ENCODE measurements around the gene PPIH. TPM values are rescaled to one million over a fixed set of nuclear protein-coding genes. Genes with fewer than 3 reads are reported as not detected.

Gene PPIH
- total RNA-seq: 37.5 TPM

GRCh38 chr1:42657981-42658876 lies at the start of gene PPIH:
TSS of gene PPIH (plus strand) at chr1:42658423. CDS start at chr1:42658447, 24 bp downstream.

GRCh38 chr1:42681741-42682483 lies 23.7 kb downstream of the PPIH start, which contains the start of gene YBX1:
TSS of gene YBX1 (plus strand) at chr1:42682418. CDS start at chr1:42682566, 148 bp downstream.

Other genes with a start within 250 kb of the PPIH start
- gene ZMYND12, start 202.4 kb upstream of the PPIH start, total RNA-seq: 4.6 TPM
- 29.7 TPM for gene PPCS, start 201.9 kb upstream of the PPIH start, total RNA-seq
- gene CCDC30, start 195.1 kb upstream of the PPIH start, total RNA-seq: 8.5 TPM
- 488 TPM for gene YBX1, start 24.0 kb downstream of the PPIH start, total RNA-seq
- 8.6 TPM for gene CLDN19, start 81.8 kb downstream of the PPIH start, total RNA-seq
- gene P3H1, start 108.6 kb downstream of the PPIH start, total RNA-seq: 68.0 TPM
- gene C1orf50, start 108.8 kb downstream of the PPIH start, total RNA-seq: 7.8 TPM
- 0.44 TPM for gene TMEM269, start 126.6 kb downstream of the PPIH start, total RNA-seq
- gene ERMAP, start 158.7 kb downstream of the PPIH start, total RNA-seq: 12.8 TPM
- 27.7 TPM for gene SVBP, start 159.0 kb downstream of the PPIH start, total RNA-seq
- 17.4 TPM for gene ZNF691, start 188.2 kb downstream of the PPIH start, total RNA-seq